Body of pancreas (tissue), 4 donors: ENCODE results near the gene MIF4GD. TPM values are rescaled to one million over a fixed set of nuclear protein-coding genes. Genes with fewer than 3 reads are reported as not detected.

ENCODE experiments used
- ATAC-seq: fragments of 150-250 bp; one replicate; pipeline ENCODE4 v1.9.1; 2016
- DNase-seq, 4 donors: peaks; one replicate each; pipeline ENCODE4 v3.0.0-alpha.2; 2019
- H3K27ac ChIP-seq, 4 donors: fragments of 200-600 bp; sonication (generic); 1 replicate in 3 of 4; 2 replicates in 1 of 4; pipeline versions ENCODE4 v1.5.1 to v1.6.1; 2016 to 2019; ENCODE audit warnings: mild to moderate bottlenecking in 1 of 4, mixed read lengths in 1 of 4, moderate library complexity in 1 of 4
- H3K27me3 ChIP-seq, 2 donors: fragments of 200-600 bp; sonication (generic); one replicate each; pipeline ENCODE4 v1.6.0; 2016; ENCODE audit warnings: mild to moderate bottlenecking in 1 of 2
- H3K36me3 ChIP-seq, 2 donors: fragments of 200-600 bp; sonication (generic); replicated peaks in 1 of 2; 2 replicates each; pipeline ENCODE4 v1.5.1; 2016; ENCODE audit warnings: low read depth in 2 of 2; ENCODE audit not compliant: insufficient read depth in 1 of 2
- H3K4me1 ChIP-seq: fragments of 200-600 bp; sonication (generic); one replicate; pipeline ENCODE4 v1.6.0; 2016
- H3K4me3 ChIP-seq, 2 donors: fragments of 200-600 bp; sonication (generic); 1 replicate in 1 of 2; 2 replicates in 1 of 2; pipeline ENCODE4 v1.5.1; 2016 to 2019
- H3K9me3 ChIP-seq, 3 donors: fragments of 200-600 bp; sonication (generic); 1 replicate in 2 of 3; 2 replicates in 1 of 3; pipeline ENCODE4 v1.5.1; 2016
- CTCF ChIP-seq, 7 experiments: fragments of 450-650 bp in 4 of 7; fragments of 200-600 bp in 3 of 7; sonication (generic) in 3 of 7; IDR thresholded peaks; one replicate each; pipeline ENCODE4 v1.5.1; 2016 to 2019; ENCODE audit warnings: antibody characterized with exemption in 7 of 7
- POLR2A ChIP-seq, 3 donors: fragments of 450-650 bp; IDR thresholded peaks; one replicate each; pipeline ENCODE4 v1.6.1; 2016; ENCODE audit warnings: antibody characterized with exemption in 3 of 3, mild to moderate bottlenecking in 2 of 3
- WGBS, 2 donors: methylation state at CpG; one replicate each; pipeline ENCODE4 v1.1.5; 2017; 5-methylcytosine and 5-hydroxymethylcytosine counted together
- intact Hi-C: fragments of 100-400 bp; cut with DNase I; formaldehyde crosslinking; loops from one replicate; pipeline ENCODE4 v1.15.1; 2023
- total RNA-seq, 2 donors: library from RNA; depleted of rRNA; stranded (reverse); fragments of >200 nt; gene quantifications; one replicate each; pipeline ENCODE4 v1.1.0, GENCODE V29; 2016

The MIF4GD gene
- total RNA-seq, 2 donors from 2014 or later, result 20.5 to 26.4 TPM

GRCh38 chr17:75317671-75318070 lies 46.6 kb upstream of the MIF4GD start:
- H3K4me1 ChIP-seq, result no peaks in the 10 kb centered on the region
- ATAC-seq, result no peak
- peaks cover 0 to 9% of the 10 kb centered on the region in 2 donors for H3K36me3 ChIP-seq
- peak in 1 of 4 donors; percentile 31 for DNase-seq
- H3K27me3 ChIP-seq, result no peaks in the 10 kb centered on the region
- intact Hi-C loops, result no loop called here
- H3K27ac ChIP-seq, result no peak overlapping the region
- no peaks in the 10 kb centered on the region for H3K9me3 ChIP-seq
- no peak overlapping the region for H3K4me3 ChIP-seq
- no peak for TF ChIP-seq CTCF (IDR thresholded peaks at IDR 0.05)
- WGBS, 2 donors, result 75 to 79% methylated on average over 11 of the region's 11 CpGs

- H3K27me3 ChIP-seq, result no peaks in the 10 kb centered on the region
- H3K9me3 ChIP-seq, result no peaks in the 10 kb centered on the region
- H3K36me3 ChIP-seq, result peaks cover 0 to 4% of the 10 kb centered on the region in 2 donors
- ATAC-seq (peak; percentile 15), DNase-seq (no peak)
- no peak overlapping the region for H3K27ac ChIP-seq
- TF ChIP-seq POLR2A (IDR thresholded peaks at IDR 0.05) (no peak), CTCF (IDR thresholded peaks at IDR 0.05) (no peak)
- 82 to 89% methylated on average over 5 of the region's 5 CpGs for WGBS, 2 donors
- no peaks in the 10 kb centered on the region for H3K4me1 ChIP-seq
- no peak overlapping the region for H3K4me3 ChIP-seq
- intact Hi-C loops, result no loop called here
Measured at GRCh38 chr17:75316253-75316652, 45.2 kb upstream of the MIF4GD start.

GRCh38 chr17:75315541-75316243 lies 44.7 kb upstream of the MIF4GD start:
- Histone ChIP-seq H3K27me3 (no peaks in the 10 kb centered on the region), H3K9me3 (no peaks in the 10 kb centered on the region), H3K27ac (peak overlapping the region in 1 of 4 donors; percentile 75), H3K4me1 (no peaks in the 10 kb centered on the region), H3K36me3 (peaks cover 0 to 4% of the 10 kb centered on the region in 2 donors), H3K4me3 (no peak overlapping the region)
- TF ChIP-seq POLR2A (IDR thresholded peaks at IDR 0.05) (no peak), CTCF (IDR thresholded peaks at IDR 0.05) (no peak)
- DNase-seq, result peak in 1 of 4 donors; percentile 46
- peak; percentile 19 for ATAC-seq
- WGBS, 2 donors, result 77 to 82% methylated on average over 14 to 19 of the region's 19 CpGs
- intact Hi-C loops, result no loop called here

- Histone ChIP-seq H3K27ac (peak overlapping the region in 2 of 4 donors; percentile 29 to 75), H3K4me1 (peaks cover 9% of the 10 kb centered on the region), H3K27me3 (no peaks in the 10 kb centered on the region), H3K4me3 (no peak overlapping the region), H3K9me3 (no peaks in the 10 kb centered on the region), H3K36me3 (no peaks in the 10 kb centered on the region)
- ATAC-seq (no peak), DNase-seq (peak in 1 of 4 donors; percentile 69)
- 65 to 73% methylated on average over 12 to 14 of the region's 14 CpGs for WGBS, 2 donors
- intact Hi-C loops, result no loop called here
- no peak for TF ChIP-seq CTCF (IDR thresholded peaks at IDR 0.05)
- TF ChIP-seq POLR2A (IDR thresholded peaks at IDR 0.05), result peak in 1 of 3 donors; percentile 31
Measured at GRCh38 chr17:75313941-75314551, 43.0 kb upstream of the MIF4GD start.
